ENCODE results near the gene PRSS58.

The PRSS58 gene

GRCh38 chr7:142250705-142251104 lies 7.2 kb downstream of the PRSS58 start:
- TF ChIP-seq ZNF274 (IDR thresholded peaks at IDR 0.05; ENCODE audit: low read depth, low read length) = no peak
- H3K4me3 ChIP-seq (ENCODE audit: low read length) = no peak overlapping the region

GRCh38 chr7:142249918-142250317 lies 7.9 kb downstream of the PRSS58 start:
- H3K4me3 ChIP-seq (ENCODE audit: low read length) = no peak overlapping the region
- no peak for TF ChIP-seq ZNF274 (IDR thresholded peaks at IDR 0.05; ENCODE audit: low read depth, low read length)

- no peak overlapping the region for H3K4me3 ChIP-seq (ENCODE audit: low read length)
- no peak for TF ChIP-seq ZNF274 (IDR thresholded peaks at IDR 0.05; ENCODE audit: low read depth, low read length)
Observed at GRCh38 chr7:142248166-142249160, 9.4 kb downstream of the PRSS58 start.

- no peak for TF ChIP-seq ZNF274 (IDR thresholded peaks at IDR 0.05; ENCODE audit: low read depth, low read length)
- H3K4me3 ChIP-seq (ENCODE audit: low read length) = no peak overlapping the region
Observed at GRCh38 chr7:142243823-142244222, 14.0 kb downstream of the PRSS58 start.

GRCh38 chr7:142240546-142240945 lies 17.3 kb downstream of the PRSS58 start:
- no peak for TF ChIP-seq ZNF274 (IDR thresholded peaks at IDR 0.05; ENCODE audit: low read depth, low read length)
- no peak overlapping the region for H3K4me3 ChIP-seq (ENCODE audit: low read length)

- TF ChIP-seq ZNF274 (IDR thresholded peaks at IDR 0.05; ENCODE audit: low read depth, low read length) = no peak
- no peak overlapping the region for H3K4me3 ChIP-seq (ENCODE audit: low read length)
Observed at GRCh38 chr7:142231716-142232115, 26.1 kb downstream of the PRSS58 start.

GRCh38 chr7:142228537-142229104 lies 29.2 kb downstream of the PRSS58 start:
- H3K4me3 ChIP-seq (ENCODE audit: low read length) = no peak overlapping the region
- no peak for TF ChIP-seq ZNF274 (IDR thresholded peaks at IDR 0.05; ENCODE audit: low read depth, low read length)
